ENCODE measurements around the gene HMGA1. TPM values are rescaled to one million over a fixed set of nuclear protein-coding genes. Genes with fewer than 3 reads are reported as not detected.

The HMGA1 gene
- total RNA-seq, 4 donors from 2014 or later, result 23.2 to 112 (median 63.2) TPM

- H3K27ac ChIP-seq, result peak overlapping the region; percentile 91 to 94 (median 92)
- peak; percentile 95 for DNase-seq
- H3K36me3 ChIP-seq, result no peaks in the 10 kb centered on the region
- peak overlapping the region; percentile 49 to 76 (median 54) for H3K4me3 ChIP-seq
- no peaks in the 10 kb centered on the region for H3K27me3 ChIP-seq
- no peaks in the 10 kb centered on the region for H3K9me3 ChIP-seq
- WGBS, 2 donors (ENCODE audit: low coverage in 1 of 2), result 3 to 33% methylated on average over 2 to 50 of the region's 55 CpGs
- in situ Hi-C loops (cut with MboI; ENCODE audit: low pct_ligation_motif_present in 1 of 4, low pct_unique_long_range_greater_than_20kb in 1 of 4, low sequenced_read_pairs in 3 of 4), result loop anchor here in 1 of 4 donors (25.0 kb wide), 1 partner anchor 188 kb away; no protein-coding TSS in a partner anchor
- H3K4me1 ChIP-seq, result peaks cover 0 to 13% (median 10%) of the 10 kb centered on the region in 4 donors
- intact Hi-C loops (cut with DNase I; ENCODE audit: low total_unique reads), result no loop called here
- TF ChIP-seq POLR2A (IDR thresholded peaks at IDR 0.05) (peak; percentile 81), POLR2AphosphoS5 (IDR thresholded peaks at IDR 0.05) (peak; percentile 89 to 92 (median 90)), EP300 (IDR thresholded peaks at IDR 0.05; ENCODE audit: low read depth) (no peak), CTCF (IDR thresholded peaks at IDR 0.05) (no peak)
These were observed 12.4 kb upstream of the HMGA1 start for GRCh38 chr6:34223956-34224940.

GRCh38 chr6:34225551-34225950 is 11.1 kb upstream of the HMGA1 start:
- TF ChIP-seq POLR2AphosphoS5 (IDR thresholded peaks at IDR 0.05), result no peak
- TF ChIP-seq CTCF (IDR thresholded peaks at IDR 0.05), result no peak
- TF ChIP-seq POLR2A (IDR thresholded peaks at IDR 0.05), result no peak
- no peak for TF ChIP-seq EP300 (IDR thresholded peaks at IDR 0.05; ENCODE audit: low read depth)
- DNase-seq, result no peak
- intact Hi-C loops (cut with DNase I; ENCODE audit: low total_unique reads) (no loop called here), in situ Hi-C loops (cut with MboI; ENCODE audit: low pct_ligation_motif_present in 1 of 4, low pct_unique_long_range_greater_than_20kb in 1 of 4, low sequenced_read_pairs in 3 of 4) (no loop called here)
- H3K4me3 ChIP-seq, result no peak overlapping the region
- H3K27me3 ChIP-seq, result no peaks in the 10 kb centered on the region
- peaks cover 0 to 13% (median 10%) of the 10 kb centered on the region in 4 donors for H3K4me1 ChIP-seq
- WGBS, 2 donors (ENCODE audit: low coverage in 1 of 2), result 81 to 97% methylated on average over 3 to 5 of the region's 5 CpGs
- H3K9me3 ChIP-seq, result no peaks in the 10 kb centered on the region
- no peak overlapping the region for H3K27ac ChIP-seq
- H3K36me3 ChIP-seq, result no peaks in the 10 kb centered on the region

- H3K4me3 ChIP-seq, result no peak overlapping the region
- H3K27ac ChIP-seq, result no peak overlapping the region
- H3K27me3 ChIP-seq, result no peaks in the 10 kb centered on the region
These were observed 10.6 kb upstream of the HMGA1 start for GRCh38 chr6:34226066-34226465.

More at GRCh38 chr6:34226066-34226465, 10.6 kb upstream of the HMGA1 start:
- no peaks in the 10 kb centered on the region for H3K36me3 ChIP-seq
- in situ Hi-C loops (cut with MboI; ENCODE audit: low pct_ligation_motif_present in 1 of 4, low pct_unique_long_range_greater_than_20kb in 1 of 4, low sequenced_read_pairs in 3 of 4), result no loop called here
- no peak for TF ChIP-seq CTCF (IDR thresholded peaks at IDR 0.05)
- peaks cover 0 to 13% (median 10%) of the 10 kb centered on the region in 4 donors for H3K4me1 ChIP-seq
- 77 to 100% methylated on average over 1 to 7 of the region's 7 CpGs for WGBS, 2 donors (ENCODE audit: low coverage in 1 of 2)
- no peak for DNase-seq
- intact Hi-C loops (cut with DNase I; ENCODE audit: low total_unique reads), result no loop called here
- no peaks in the 10 kb centered on the region for H3K9me3 ChIP-seq
